ENCODE data around the gene MMP27. TPM values are rescaled to one million over a fixed set of nuclear protein-coding genes. Genes with fewer than 3 reads are reported as not detected.

Gene MMP27
- polyA plus RNA-seq, 1 donor from 2014 or later: not detected

DNA sequence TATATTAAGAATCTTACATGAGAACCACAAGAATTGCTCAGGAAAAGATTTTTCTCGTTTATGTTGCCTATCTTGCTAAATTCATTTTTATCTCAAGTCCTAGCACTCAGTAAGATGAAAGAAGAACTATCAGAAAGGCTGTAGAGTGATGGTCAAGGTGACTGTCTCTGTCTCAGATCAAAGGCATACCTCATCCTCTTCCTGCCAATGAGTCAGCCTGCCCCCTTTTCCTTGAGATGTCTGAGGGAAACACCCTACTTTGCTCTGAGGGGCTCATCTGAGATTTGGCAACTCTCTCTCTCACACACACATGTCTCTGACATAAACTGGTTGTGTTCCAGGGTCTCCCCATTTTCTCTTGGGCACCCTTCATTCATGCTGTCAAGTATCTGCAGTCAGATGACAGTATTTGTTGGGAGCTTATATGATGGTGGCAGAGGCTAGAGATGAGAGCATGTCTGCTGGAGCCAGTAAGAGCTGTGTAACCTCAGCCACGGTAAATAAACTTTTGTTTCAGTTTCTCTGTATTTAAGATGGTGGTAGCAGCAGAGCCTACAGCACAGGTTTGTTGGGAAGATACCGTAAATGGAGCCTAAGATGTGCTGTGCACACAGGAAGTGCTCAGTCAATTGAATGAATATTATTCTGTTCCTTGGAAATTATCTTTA is 1.6 kb downstream of the MMP27 start:
- H3K9ac ChIP-seq (ENCODE audit: low read length): no peak overlapping the region
- H4K20me1 ChIP-seq (ENCODE audit: insufficient read depth): no peaks in the 10 kb centered on the region
- TF ChIP-seq REST (IDR thresholded peaks at IDR 0.05; ENCODE audit: borderline replicate concordance): no peak
- TF ChIP-seq EZH2 (IDR thresholded peaks at IDR 0.05; ENCODE audit: borderline replicate concordance, insufficient read depth, low read length, poor library complexity, severe bottlenecking): no peak
- no peak for TF ChIP-seq SMC3 (conservative IDR thresholded peaks at IDR 0.05; ENCODE audit: poor library complexity)
- TF ChIP-seq POLR2AphosphoS5 (IDR thresholded peaks at IDR 0.05): no peak
- no peak for TF ChIP-seq TAF1 (IDR thresholded peaks at IDR 0.05; ENCODE audit: low read depth)
- no peak for TF ChIP-seq RAD21 (conservative IDR thresholded peaks at IDR 0.05)
- no peak for TF ChIP-seq EP300 (conservative IDR thresholded peaks at IDR 0.05; ENCODE audit: poor library complexity, severe bottlenecking)
- no peak for TF ChIP-seq MXI1 (conservative IDR thresholded peaks at IDR 0.05; ENCODE audit: poor library complexity, severe bottlenecking)
- TF ChIP-seq, protein P1, sequence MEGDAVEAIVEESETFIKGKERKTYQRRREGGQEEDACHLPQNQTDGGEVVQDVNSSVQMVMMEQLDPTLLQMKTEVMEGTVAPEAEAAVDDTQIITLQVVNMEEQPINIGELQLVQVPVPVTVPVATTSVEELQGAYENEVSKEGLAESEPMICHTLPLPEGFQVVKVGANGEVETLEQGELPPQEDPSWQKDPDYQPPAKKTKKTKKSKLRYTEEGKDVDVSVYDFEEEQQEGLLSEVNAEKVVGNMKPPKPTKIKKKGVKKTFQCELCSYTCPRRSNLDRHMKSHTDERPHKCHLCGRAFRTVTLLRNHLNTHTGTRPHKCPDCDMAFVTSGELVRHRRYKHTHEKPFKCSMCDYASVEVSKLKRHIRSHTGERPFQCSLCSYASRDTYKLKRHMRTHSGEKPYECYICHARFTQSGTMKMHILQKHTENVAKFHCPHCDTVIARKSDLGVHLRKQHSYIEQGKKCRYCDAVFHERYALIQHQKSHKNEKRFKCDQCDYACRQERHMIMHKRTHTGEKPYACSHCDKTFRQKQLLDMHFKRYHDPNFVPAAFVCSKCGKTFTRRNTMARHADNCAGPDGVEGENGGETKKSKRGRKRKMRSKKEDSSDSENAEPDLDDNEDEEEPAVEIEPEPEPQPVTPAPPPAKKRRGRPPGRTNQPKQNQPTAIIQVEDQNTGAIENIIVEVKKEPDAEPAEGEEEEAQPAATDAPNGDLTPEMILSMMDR (IDR thresholded peaks at IDR 0.05; ENCODE audit: poor library complexity, severe bottlenecking): no peak
- no peaks in the 10 kb centered on the region for H3K27me3 ChIP-seq (ENCODE audit: insufficient read depth, low read depth, low read length)
- H3K27ac ChIP-seq (ENCODE audit: low read length): no peak overlapping the region
- no peaks in the 10 kb centered on the region for H3K9me3 ChIP-seq (ENCODE audit: low read length)
- no peak overlapping the region for H3K4me2 ChIP-seq (ENCODE audit: low read length)
- no peaks in the 10 kb centered on the region for H3K9me2 ChIP-seq (ENCODE audit: insufficient read depth, low read length)
- H3K79me2 ChIP-seq (replicated peaks; ENCODE audit: insufficient read depth, low read length): no peaks in the 10 kb centered on the region
- H3F3A ChIP-seq (ENCODE audit: insufficient read depth, low read length, poor library complexity, severe bottlenecking): no peaks in the 10 kb centered on the region
- no peak overlapping the region for H2AFZ ChIP-seq (ENCODE audit: low read depth, low read length)
- no peaks in the 10 kb centered on the region for H3K36me3 ChIP-seq (ENCODE audit: insufficient read depth, low read length)
- H3K4me3 ChIP-seq (ENCODE audit: low read length): no peak overlapping the region

GRCh38 chr11:102695201-102695600 is 10.4 kb downstream of the MMP27 start:
- Histone ChIP-seq H3K9me3 (ENCODE audit: low read length) (no peaks in the 10 kb centered on the region), H3K79me2 (replicated peaks; ENCODE audit: insufficient read depth, low read length) (no peaks in the 10 kb centered on the region), H4K20me1 (ENCODE audit: insufficient read depth) (no peaks in the 10 kb centered on the region), H3K4me2 (ENCODE audit: low read length) (no peak overlapping the region), H2AFZ (ENCODE audit: low read depth, low read length) (no peak overlapping the region), H3K27ac (ENCODE audit: low read length) (no peak overlapping the region), H3K36me3 (ENCODE audit: insufficient read depth, low read length) (no peaks in the 10 kb centered on the region), H3K9me2 (ENCODE audit: insufficient read depth, low read length) (no peaks in the 10 kb centered on the region), H3K27me3 (ENCODE audit: insufficient read depth, low read depth, low read length) (no peaks in the 10 kb centered on the region), H3F3A (ENCODE audit: insufficient read depth, low read length, poor library complexity, severe bottlenecking) (no peaks in the 10 kb centered on the region), H3K9ac (ENCODE audit: low read length) (no peak overlapping the region), H3K4me3 (ENCODE audit: low read length) (no peak overlapping the region)
- no peak for TF ChIP-seq EP300 (conservative IDR thresholded peaks at IDR 0.05; ENCODE audit: poor library complexity, severe bottlenecking)
- TF ChIP-seq POLR2AphosphoS5 (IDR thresholded peaks at IDR 0.05): no peak
- TF ChIP-seq MXI1 (conservative IDR thresholded peaks at IDR 0.05; ENCODE audit: poor library complexity, severe bottlenecking): no peak
- no peak for TF ChIP-seq TAF1 (IDR thresholded peaks at IDR 0.05; ENCODE audit: low read depth)
- no peak for TF ChIP-seq EZH2 (IDR thresholded peaks at IDR 0.05; ENCODE audit: borderline replicate concordance, insufficient read depth, low read length, poor library complexity, severe bottlenecking)
- no peak for TF ChIP-seq REST (IDR thresholded peaks at IDR 0.05; ENCODE audit: borderline replicate concordance)
- TF ChIP-seq, protein P1 (IDR thresholded peaks at IDR 0.05; ENCODE audit: poor library complexity, severe bottlenecking): no peak
- TF ChIP-seq SMC3 (conservative IDR thresholded peaks at IDR 0.05; ENCODE audit: poor library complexity): no peak
- no peak for TF ChIP-seq RAD21 (conservative IDR thresholded peaks at IDR 0.05)
